ENCODE data around the gene NBEA. TPM values are rescaled to one million over a fixed set of nuclear protein-coding genes. Genes with fewer than 3 reads are reported as not detected.

The NBEA gene
- total RNA-seq, 6 experiments from 2014 or later, result 5.6 to 9.6 (median 6.9) TPM

GRCh38 chr13:35346494-35346893 lies 404.4 kb downstream of the NBEA start:
- H3K27me3 Mint-ChIP-seq (ENCODE audit: insufficient read depth), result no peaks in the 10 kb centered on the region; the same call in 1 of the 2 replicates
- TF ChIP-seq CTCF (IDR thresholded peaks at IDR 0.05), result no peak
- no peaks in the 10 kb centered on the region for H3K36me3 Mint-ChIP-seq (ENCODE audit: low read depth)
- no peak overlapping the region for H3K27ac Mint-ChIP-seq
- DNase-seq, result no peak
- no peaks in the 10 kb centered on the region for H3K9me3 Mint-ChIP-seq
- no peaks in the 10 kb centered on the region for H3K4me1 Mint-ChIP-seq (ENCODE audit: low read depth)
- H3K4me3 Mint-ChIP-seq, result no peak overlapping the region

- DNase-seq, result no peak
- Mint-ChIP-seq H3K36me3 (ENCODE audit: low read depth) (no peaks in the 10 kb centered on the region), H3K27ac (no peak overlapping the region), H3K4me3 (no peak overlapping the region), H3K9me3 (no peaks in the 10 kb centered on the region), H3K27me3 (ENCODE audit: insufficient read depth) (no peaks in the 10 kb centered on the region), H3K4me1 (ENCODE audit: low read depth) (no peaks in the 10 kb centered on the region)
- TF ChIP-seq CTCF (IDR thresholded peaks at IDR 0.05), result no peak
These were observed 405.7 kb downstream of the NBEA start for GRCh38 chr13:35347679-35348205.

GRCh38 chr13:35349052-35349451 lies 407.0 kb downstream of the NBEA start:
- Mint-ChIP-seq H3K4me1 (ENCODE audit: low read depth) (no peaks in the 10 kb centered on the region), H3K9me3 (no peaks in the 10 kb centered on the region), H3K36me3 (ENCODE audit: low read depth) (no peaks in the 10 kb centered on the region), H3K27ac (no peak overlapping the region), H3K27me3 (ENCODE audit: insufficient read depth) (no peaks in the 10 kb centered on the region), H3K4me3 (no peak overlapping the region)
- no peak for DNase-seq
- TF ChIP-seq CTCF (IDR thresholded peaks at IDR 0.05), result no peak

GRCh38 chr13:35349673-35350278 lies 407.7 kb downstream of the NBEA start:
- no peaks in the 10 kb centered on the region for H3K36me3 Mint-ChIP-seq (ENCODE audit: low read depth)
- no peak overlapping the region for H3K4me3 Mint-ChIP-seq
- no peaks in the 10 kb centered on the region for H3K4me1 Mint-ChIP-seq (ENCODE audit: low read depth)
- H3K9me3 Mint-ChIP-seq, result no peaks in the 10 kb centered on the region
- DNase-seq, result no peak
- no peak for TF ChIP-seq CTCF (IDR thresholded peaks at IDR 0.05)
- no peaks in the 10 kb centered on the region for H3K27me3 Mint-ChIP-seq (ENCODE audit: insufficient read depth)
- no peak overlapping the region for H3K27ac Mint-ChIP-seq

- Mint-ChIP-seq H3K4me1 (ENCODE audit: low read depth) (no peaks in the 10 kb centered on the region), H3K27me3 (ENCODE audit: insufficient read depth) (no peaks in the 10 kb centered on the region; the same call in 1 of the 2 replicates), H3K36me3 (ENCODE audit: low read depth) (no peaks in the 10 kb centered on the region), H3K9me3 (no peaks in the 10 kb centered on the region), H3K27ac (no peak overlapping the region), H3K4me3 (no peak overlapping the region)
- TF ChIP-seq CTCF (IDR thresholded peaks at IDR 0.05), result no peak
- DNase-seq, result no peak
These were observed 412.2 kb downstream of the NBEA start for GRCh38 chr13:35354285-35354684.

All from HFFc6 (cell line).